CD4-positive, alpha-beta T cell (primary cell): Measurements from ENCODE around the gene MYL5. TPM values are rescaled to one million over a fixed set of nuclear protein-coding genes. Genes with fewer than 3 reads are reported as not detected.

ENCODE experiments used
- ATAC-seq: fragments of 200-7000 bp; cut with Tn5 transposase; one replicate; pipeline ENCODE4 v1.10.0; 2022; ENCODE audit warnings: mild to moderate bottlenecking; ENCODE audit not compliant: poor library complexity
- CTCF ChIA-PET: fragments of 350-600 bp; sonication (Branson Sonifier 250); formaldehyde crosslinking; loops from one replicate; lab custom pipeline; 2021; ENCODE audit warnings: antibody characterized with exemption, inconsistent platforms; lab: Charles Lee
- POLR2A ChIA-PET: fragments of 350-600 bp; sonication (Branson Sonifier 250); formaldehyde crosslinking; loops from one replicate; lab custom pipeline; 2021; ENCODE audit warnings: antibody characterized with exemption, inconsistent platforms; lab: Charles Lee
- DNase-seq, 14 experiments: peaks; one replicate each; pipeline ENCODE4 v3.0.0-alpha.2; 2013 to 2020; ENCODE audit warnings: mixed read lengths in 2 of 14
- H3K27ac ChIP-seq, 2 donors: one replicate each; pipeline versions ENCODE4 v1.5.1 to v1.7.0; 2013; ENCODE audit warnings: low read length in 2 of 2, low read depth in 1 of 2, mild to moderate bottlenecking in 1 of 2
- H3K27me3 ChIP-seq, 2 experiments: 1 replicate in 1 of 2; 2 replicates in 1 of 2; pipeline versions ENCODE4 v1.6.1 to v1.7.0; 2013; ENCODE audit warnings: low read length in 2 of 2, control low read depth in 1 of 2, mild to moderate bottlenecking in 1 of 2, moderate library complexity in 1 of 2; ENCODE audit not compliant: insufficient read depth in 2 of 2, control insufficient read depth in 1 of 2
- H3K36me3 ChIP-seq: one replicate; pipeline ENCODE4 v1.6.1; 2013; ENCODE audit warnings: low read length, control low read depth; ENCODE audit not compliant: insufficient read depth
- H3K4me1 ChIP-seq: one replicate; pipeline ENCODE4 v1.6.1; 2013; ENCODE audit warnings: low read length, control low read depth; ENCODE audit not compliant: insufficient read depth
- H3K4me3 ChIP-seq: one replicate; pipeline ENCODE4 v1.5.1; 2013; ENCODE audit warnings: mild to moderate bottlenecking, low read length, moderate library complexity
- H3K9me3 ChIP-seq, 2 experiments: 1 replicate in 1 of 2; 2 replicates in 1 of 2; pipeline versions ENCODE4 v1.6.1 to v1.7.0; 2013; ENCODE audit warnings: low read length in 2 of 2, mild to moderate bottlenecking in 2 of 2, control low read depth in 1 of 2, moderate library complexity in 1 of 2; ENCODE audit not compliant: control insufficient read depth in 1 of 2, insufficient read depth in 1 of 2
- H3K27ac Mint-ChIP-seq: one replicate; pipeline ENCODE4 v1.8.0; 2020; ENCODE audit warnings: mixed read lengths
- H3K27me3 Mint-ChIP-seq: one replicate; pipeline ENCODE4 v1.8.0; 2021; ENCODE audit warnings: mixed read lengths
- H3K36me3 Mint-ChIP-seq: one replicate; pipeline ENCODE4 v1.8.0; 2021; ENCODE audit warnings: low read depth, mixed read lengths
- H3K4me1 Mint-ChIP-seq: one replicate; pipeline ENCODE4 v1.8.0; 2021; ENCODE audit warnings: low read depth, mixed read lengths
- H3K4me3 Mint-ChIP-seq: one replicate; pipeline ENCODE4 v1.8.0; 2020; ENCODE audit warnings: mild to moderate bottlenecking, mixed read lengths
- H3K9me3 Mint-ChIP-seq: one replicate; pipeline ENCODE4 v1.8.0; 2020; ENCODE audit warnings: mixed read lengths
- CTCF ChIP-seq: fragments of 200-600 bp; IDR thresholded peaks from one replicate; pipeline ENCODE4 v1.8.0; 2022; ENCODE audit warnings: antibody characterized with exemption, mild to moderate bottlenecking
- intact Hi-C, 2 experiments: fragments of 100-400 bp; cut with DNase I in 1 of 2; cut with micrococcal nuclease in 1 of 2; formaldehyde crosslinking; loops; one replicate each; pipeline versions ENCODE4 v1.15.1 to v1.9.0; 2023 to 2025; cut with DNase I, micrococcal nuclease
- total RNA-seq, 174 experiments: library from RNA in 2 of 174; stranded (reverse) in 2 of 174; gene quantifications; one replicate each; pipeline ENCODE4 v1.2.3 and lab custom pipeline; 2021 to 2026

The MYL5 gene
- total RNA-seq, 2 experiments from 2014 or later, result 25.3 to 29.2 TPM

- Mint-ChIP-seq H3K9me3 (peaks cover 2% of the 10 kb centered on the region), H3K27me3 (peaks cover 27% of the 10 kb centered on the region), H3K36me3 (no peaks in the 10 kb centered on the region), H3K27ac (peak overlapping the region; percentile 32), H3K4me1 (peaks cover 4% of the 10 kb centered on the region), H3K4me3 (peak overlapping the region; percentile 78)
- Histone ChIP-seq H3K4me1 (no peaks in the 10 kb centered on the region), H3K36me3 (no peaks in the 10 kb centered on the region), H3K9me3 (peaks cover 5 to 47% of the 10 kb centered on the region in 2 experiments), H3K4me3 (peak overlapping the region; percentile 31), H3K27me3 (peaks cover 4 to 12% of the 10 kb centered on the region in 2 experiments), H3K27ac (no peak overlapping the region)
- no peak for TF ChIP-seq CTCF
- intact Hi-C loops, result no loop called here
- ATAC-seq (peak; percentile 49), DNase-seq (peak in 7 of 14 experiments; percentile 11 to 57 (median 20))
- POLR2A ChIA-PET, result interaction anchor here (0.7 kb wide), 1 partner anchor 28 kb away, joined by 4 read pairs; the partner anchor contains the start of genes ATP5ME and MYL5
- CTCF ChIA-PET, result no interaction called here
Observed at GRCh38 chr4:646460-646859, 27.9 kb upstream of the MYL5 start.

DNA sequence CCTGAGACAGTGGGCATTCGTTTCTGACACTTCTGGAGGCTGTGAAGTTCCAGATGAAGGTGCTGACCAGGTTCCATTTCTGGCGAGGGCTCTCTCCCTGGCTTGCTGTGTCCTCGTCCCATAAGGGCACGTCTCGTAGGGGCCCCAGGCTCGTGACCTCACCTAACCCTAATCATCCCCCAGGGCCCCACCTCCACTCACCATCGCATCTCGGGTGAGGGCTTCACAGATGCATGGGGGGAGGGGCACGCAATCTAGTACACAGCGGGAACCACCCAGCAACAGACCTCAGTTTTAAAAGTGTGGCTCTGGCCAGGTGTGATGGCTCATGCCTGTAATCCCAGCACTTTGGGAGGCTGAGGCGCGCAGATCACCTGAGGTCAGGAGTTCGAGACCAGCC lies 26.9 kb upstream of the MYL5 start:
- Histone ChIP-seq H3K4me3 (no peak overlapping the region), H3K9me3 (peaks cover 0 to 38% of the 10 kb centered on the region in 2 experiments), H3K36me3 (no peaks in the 10 kb centered on the region), H3K27me3 (peaks cover 4 to 12% of the 10 kb centered on the region in 2 experiments), H3K4me1 (no peaks in the 10 kb centered on the region), H3K27ac (no peak overlapping the region)
- Mint-ChIP-seq H3K9me3 (peaks cover 2% of the 10 kb centered on the region), H3K4me1 (peaks cover 4% of the 10 kb centered on the region), H3K36me3 (no peaks in the 10 kb centered on the region), H3K4me3 (no peak overlapping the region), H3K27ac (no peak overlapping the region), H3K27me3 (peaks cover 31% of the 10 kb centered on the region)
- intact Hi-C loops, result no loop called here
- no peak for ATAC-seq
- TF ChIP-seq CTCF, result no peak
- ChIA-PET POLR2A (no interaction called here), CTCF (no interaction called here)
- no peak for DNase-seq

DNA sequence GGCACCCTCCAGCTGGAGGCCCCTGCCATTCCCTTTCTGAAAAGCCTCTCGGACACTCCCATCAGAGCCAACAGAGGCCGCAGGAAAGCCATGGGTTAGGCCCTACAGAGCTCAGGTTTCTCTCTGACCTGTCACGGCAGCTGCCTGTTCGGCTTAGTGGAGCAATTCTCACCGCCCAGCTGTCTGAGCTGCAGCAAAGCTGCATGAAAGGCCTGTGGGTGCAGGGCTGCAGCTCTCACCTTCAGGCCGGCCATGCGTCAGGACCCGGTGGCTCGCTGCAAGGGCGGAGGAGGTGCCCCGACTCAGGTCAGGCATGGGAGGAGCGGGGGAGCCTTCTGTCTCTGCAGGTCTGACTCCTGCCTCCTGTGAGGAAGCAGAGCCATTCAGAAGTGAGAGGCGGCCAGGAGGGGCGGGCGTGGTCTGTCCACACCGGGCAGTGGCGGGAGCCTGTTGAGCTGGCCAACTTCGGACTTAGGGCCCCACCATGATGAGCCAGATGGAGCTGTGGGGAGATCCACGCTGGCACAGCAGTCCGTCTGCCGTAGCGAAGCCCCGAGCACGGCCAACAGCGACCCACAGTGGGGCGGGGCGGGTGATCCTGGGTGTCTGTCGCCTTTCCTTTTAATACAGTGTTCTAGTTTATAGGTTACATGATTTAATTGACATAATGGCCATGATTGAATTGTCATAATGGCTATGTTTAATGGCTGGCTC lies 25.6 kb upstream of the MYL5 start:
- no peak for TF ChIP-seq CTCF

More for the DNA sequence above, 25.6 kb upstream of the MYL5 start:
- CTCF ChIA-PET, result no interaction called here
- POLR2A ChIA-PET, result no interaction called here
- H3K27me3 ChIP-seq, result peaks cover 4 to 12% of the 10 kb centered on the region in 2 experiments
- ATAC-seq (no peak), DNase-seq (no peak)
- no peak overlapping the region for H3K4me3 ChIP-seq
- H3K9me3 ChIP-seq, result peaks cover 0 to 35% of the 10 kb centered on the region in 2 experiments
- H3K36me3 ChIP-seq, result no peaks in the 10 kb centered on the region
- Mint-ChIP-seq H3K4me1 (peaks cover 4% of the 10 kb centered on the region), H3K27ac (no peak overlapping the region), H3K4me3 (no peak overlapping the region), H3K27me3 (peaks cover 27% of the 10 kb centered on the region), H3K9me3 (no peaks in the 10 kb centered on the region), H3K36me3 (no peaks in the 10 kb centered on the region)
- intact Hi-C loops, result no loop called here
- no peak overlapping the region for H3K27ac ChIP-seq
- H3K4me1 ChIP-seq, result no peaks in the 10 kb centered on the region
